ENCODE data around the gene SCN11A.

SCN11A gene

DNA sequence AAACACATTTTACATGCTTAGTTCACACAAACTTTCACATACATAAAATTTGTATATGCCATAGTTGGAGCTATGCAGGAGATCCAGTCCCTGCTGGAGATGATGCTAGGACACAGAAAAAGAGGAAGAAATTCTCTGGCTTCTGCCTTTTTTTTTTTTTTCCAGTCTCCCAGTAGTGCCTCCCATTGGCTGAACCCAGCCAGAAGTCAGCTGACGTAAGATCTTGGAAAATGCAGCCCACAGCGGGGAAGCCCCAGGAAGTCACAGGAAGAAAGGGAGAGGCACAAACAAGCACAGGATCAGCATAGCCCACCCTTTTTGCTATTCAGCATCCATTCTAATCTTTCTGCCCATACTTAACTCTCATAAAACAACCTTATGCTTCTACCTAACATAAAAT, 38.5 kb downstream of the SCN11A start:
- H3K9ac ChIP-seq (ENCODE audit: low read length), result no peak overlapping the region
- no peak overlapping the region for H3K27ac ChIP-seq (ENCODE audit: low read length)
- no peak overlapping the region for H2AFZ ChIP-seq (ENCODE audit: low read length)
- H4K20me1 ChIP-seq (ENCODE audit: insufficient read depth, low read length), result no peaks in the 10 kb centered on the region
- H3K9me3 ChIP-seq (replicated peaks; ENCODE audit: insufficient read depth, low read length), result no peaks in the 10 kb centered on the region
- no peak overlapping the region for H3K4me3 ChIP-seq (ENCODE audit: low read length)
- H3K4me1 ChIP-seq (ENCODE audit: low read length), result no peaks in the 10 kb centered on the region
- H3K4me2 ChIP-seq (ENCODE audit: low read depth, low read length), result no peak overlapping the region
- no peaks in the 10 kb centered on the region for H3K27me3 ChIP-seq (replicated peaks; ENCODE audit: insufficient read depth, low read length)
- H3K79me2 ChIP-seq (ENCODE audit: low read length), result no peaks in the 10 kb centered on the region
- TF ChIP-seq EZH2 (optimal IDR thresholded peaks at IDR 0.05; ENCODE audit: low read depth, low read length) (no peak), EZH2phosphoT487 (IDR thresholded peaks at IDR 0.05; ENCODE audit: low read length) (no peak)
- TF ChIP-seq, protein P1, sequence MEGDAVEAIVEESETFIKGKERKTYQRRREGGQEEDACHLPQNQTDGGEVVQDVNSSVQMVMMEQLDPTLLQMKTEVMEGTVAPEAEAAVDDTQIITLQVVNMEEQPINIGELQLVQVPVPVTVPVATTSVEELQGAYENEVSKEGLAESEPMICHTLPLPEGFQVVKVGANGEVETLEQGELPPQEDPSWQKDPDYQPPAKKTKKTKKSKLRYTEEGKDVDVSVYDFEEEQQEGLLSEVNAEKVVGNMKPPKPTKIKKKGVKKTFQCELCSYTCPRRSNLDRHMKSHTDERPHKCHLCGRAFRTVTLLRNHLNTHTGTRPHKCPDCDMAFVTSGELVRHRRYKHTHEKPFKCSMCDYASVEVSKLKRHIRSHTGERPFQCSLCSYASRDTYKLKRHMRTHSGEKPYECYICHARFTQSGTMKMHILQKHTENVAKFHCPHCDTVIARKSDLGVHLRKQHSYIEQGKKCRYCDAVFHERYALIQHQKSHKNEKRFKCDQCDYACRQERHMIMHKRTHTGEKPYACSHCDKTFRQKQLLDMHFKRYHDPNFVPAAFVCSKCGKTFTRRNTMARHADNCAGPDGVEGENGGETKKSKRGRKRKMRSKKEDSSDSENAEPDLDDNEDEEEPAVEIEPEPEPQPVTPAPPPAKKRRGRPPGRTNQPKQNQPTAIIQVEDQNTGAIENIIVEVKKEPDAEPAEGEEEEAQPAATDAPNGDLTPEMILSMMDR (IDR thresholded peaks at IDR 0.05; ENCODE audit: low read length), result no peak
- no peaks in the 10 kb centered on the region for H3K36me3 ChIP-seq (replicated peaks; ENCODE audit: insufficient read depth, low read length)
- no peak for DNase-seq
- H3K9me2 ChIP-seq (replicated peaks; ENCODE audit: insufficient read depth, low read length), result no peaks in the 10 kb centered on the region
- H3F3A ChIP-seq (ENCODE audit: insufficient read depth, low read length), result no peaks in the 10 kb centered on the region

DNA sequence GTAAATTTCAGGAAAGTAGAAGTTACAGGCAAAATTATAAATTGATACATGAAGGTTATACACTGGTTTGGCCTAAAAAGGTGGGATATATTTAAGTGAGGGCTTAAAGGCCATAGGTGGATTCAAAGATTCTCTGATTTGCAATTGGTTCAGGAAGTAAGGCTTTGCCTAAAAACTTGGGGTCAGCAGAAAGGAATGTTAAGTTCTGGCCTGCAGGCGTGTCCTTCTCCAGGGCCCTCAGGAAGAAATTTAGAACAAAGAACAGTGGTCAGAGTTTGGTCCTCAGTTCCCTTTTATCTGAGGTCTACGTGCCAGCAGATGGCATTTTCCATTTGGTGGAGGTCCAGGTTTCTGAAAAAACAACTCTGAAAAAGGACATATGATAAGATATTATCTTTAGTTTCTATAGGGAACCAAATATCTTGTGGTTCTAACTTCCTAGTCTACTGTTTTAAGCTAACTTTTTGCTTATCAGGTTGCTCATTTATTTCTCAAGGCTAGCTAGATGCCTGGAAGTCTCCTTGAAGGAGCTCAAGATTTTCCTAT, 40.5 kb downstream of the SCN11A start:
- no peaks in the 10 kb centered on the region for H3K4me1 ChIP-seq (ENCODE audit: low read length)
- H3K4me3 ChIP-seq (ENCODE audit: low read length), result no peak overlapping the region
- TF ChIP-seq EZH2phosphoT487 (IDR thresholded peaks at IDR 0.05; ENCODE audit: low read length) (no peak), EZH2 (optimal IDR thresholded peaks at IDR 0.05; ENCODE audit: low read depth, low read length) (no peak)
- TF ChIP-seq, protein P1 (IDR thresholded peaks at IDR 0.05; ENCODE audit: low read length), result no peak
- H3K9ac ChIP-seq (ENCODE audit: low read length), result no peak overlapping the region
- H3K9me2 ChIP-seq (replicated peaks; ENCODE audit: insufficient read depth, low read length), result no peaks in the 10 kb centered on the region
- H3K27me3 ChIP-seq (replicated peaks; ENCODE audit: insufficient read depth, low read length), result no peaks in the 10 kb centered on the region
- H3K4me2 ChIP-seq (ENCODE audit: low read depth, low read length), result no peak overlapping the region
- H3K79me2 ChIP-seq (ENCODE audit: low read length), result no peaks in the 10 kb centered on the region
- DNase-seq, result no peak
- H3K27ac ChIP-seq (ENCODE audit: low read length), result no peak overlapping the region
- no peaks in the 10 kb centered on the region for H3K36me3 ChIP-seq (replicated peaks; ENCODE audit: insufficient read depth, low read length)
- no peaks in the 10 kb centered on the region for H4K20me1 ChIP-seq (ENCODE audit: insufficient read depth, low read length)
- H3K9me3 ChIP-seq (replicated peaks; ENCODE audit: insufficient read depth, low read length), result no peaks in the 10 kb centered on the region
- no peaks in the 10 kb centered on the region for H3F3A ChIP-seq (ENCODE audit: insufficient read depth, low read length)
- H2AFZ ChIP-seq (ENCODE audit: low read length), result no peak overlapping the region

DNA sequence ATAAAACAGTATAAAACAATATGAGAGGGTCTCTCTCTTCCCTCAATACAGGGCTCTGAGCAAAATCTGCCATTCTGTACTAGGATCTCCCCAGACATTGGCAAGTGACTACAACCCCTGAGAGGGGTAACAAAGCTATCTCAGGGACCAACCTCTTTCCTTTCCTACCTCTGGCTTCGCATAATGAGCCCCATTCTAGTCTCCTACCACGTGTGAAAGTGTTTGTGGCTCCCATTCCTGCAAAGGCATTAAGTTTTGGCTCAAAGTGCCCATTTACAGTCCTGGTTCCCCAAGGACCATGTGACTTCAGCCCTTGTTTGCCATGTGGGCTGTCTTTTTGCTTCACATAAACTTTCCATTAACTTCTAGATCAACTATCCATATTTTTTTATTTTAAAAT, 46.4 kb downstream of the SCN11A start:
- DNase-seq, result no peak
- Histone ChIP-seq H3K27ac (ENCODE audit: low read length) (no peak overlapping the region), H3K4me1 (ENCODE audit: low read length) (no peaks in the 10 kb centered on the region), H3K9me2 (replicated peaks; ENCODE audit: insufficient read depth, low read length) (no peaks in the 10 kb centered on the region), H3K9ac (ENCODE audit: low read length) (no peak overlapping the region), H3K27me3 (replicated peaks; ENCODE audit: insufficient read depth, low read length) (no peaks in the 10 kb centered on the region), H4K20me1 (ENCODE audit: insufficient read depth, low read length) (no peaks in the 10 kb centered on the region), H3K4me3 (ENCODE audit: low read length) (no peak overlapping the region), H3K9me3 (replicated peaks; ENCODE audit: insufficient read depth, low read length) (no peaks in the 10 kb centered on the region), H3K4me2 (ENCODE audit: low read depth, low read length) (no peak overlapping the region), H3F3A (ENCODE audit: insufficient read depth, low read length) (no peaks in the 10 kb centered on the region), H3K36me3 (replicated peaks; ENCODE audit: insufficient read depth, low read length) (no peaks in the 10 kb centered on the region), H3K79me2 (ENCODE audit: low read length) (no peaks in the 10 kb centered on the region), H2AFZ (ENCODE audit: low read length) (no peak overlapping the region)
- TF ChIP-seq, protein P1 (IDR thresholded peaks at IDR 0.05; ENCODE audit: low read length), result no peak
- TF ChIP-seq EZH2 (optimal IDR thresholded peaks at IDR 0.05; ENCODE audit: low read depth, low read length), result no peak
- no peak for TF ChIP-seq EZH2phosphoT487 (IDR thresholded peaks at IDR 0.05; ENCODE audit: low read length)

Data from MM.1S (cell line).